Keratinocyte (primary cell): Measurements from ENCODE around the gene CD3D. TPM values are rescaled to one million over a fixed set of nuclear protein-coding genes. Genes with fewer than 3 reads are reported as not detected.

Source experiments
- DNase-seq: peaks from one replicate; pipeline ENCODE4 v3.0.0-alpha.2; 2011; ENCODE audit warnings: low read depth, missing footprints, low spot score
- FAIRE-seq: peaks from 2 replicates; lab custom pipeline; 2011; peaks lifted over from hg19 to GRCh38; lab: Jason Lieb, UNC
- H2AFZ ChIP-seq: 2 replicates; pipeline ENCODE4 v1.6.0; 2012; ENCODE audit warnings: low read length, control low read depth, inconsistent platforms; ENCODE audit not compliant: control insufficient read depth
- H3K27ac ChIP-seq: 2 replicates; pipeline ENCODE4 v1.5.1; 2011; ENCODE audit warnings: low read length; ENCODE audit not compliant: control insufficient read depth, insufficient read depth
- H3K27me3 ChIP-seq: 3 replicates; pipeline ENCODE4 v1.6.0; 2011; ENCODE audit warnings: low read length; ENCODE audit not compliant: control insufficient read depth, insufficient read depth; ENCODE audit errors: extremely low read depth
- H3K36me3 ChIP-seq, 2 experiments: 2 replicates in 1 of 2; 3 replicates in 1 of 2; pipeline ENCODE4 v1.5.1; 2011; ENCODE audit warnings: low read length in 2 of 2, mild to moderate bottlenecking in 1 of 2; ENCODE audit not compliant: control insufficient read depth in 2 of 2, insufficient read depth in 2 of 2; ENCODE audit errors: extremely low read depth in 1 of 2
- H3K4me1 ChIP-seq: 3 replicates; pipeline ENCODE4 v1.5.1; 2011; ENCODE audit warnings: low read length; ENCODE audit not compliant: control insufficient read depth, insufficient read depth; ENCODE audit errors: extremely low read depth
- H3K4me2 ChIP-seq: 3 replicates; pipeline ENCODE4 v1.6.0; 2011; ENCODE audit warnings: low read depth, low read length; ENCODE audit not compliant: control insufficient read depth, insufficient read depth; ENCODE audit errors: extremely low read depth
- H3K4me3 ChIP-seq, 3 experiments: fragments of 200-600 bp in 1 of 3; sonication (generic) in 1 of 3; 2 replicates in 2 of 3; 3 replicates in 1 of 3; pipeline ENCODE4 v1.5.1; 2011 to 2016; ENCODE audit warnings: low read length in 3 of 3, mild to moderate bottlenecking in 3 of 3, control low read depth in 2 of 3, inconsistent platforms in 1 of 3, low read depth in 1 of 3, mixed read lengths in 1 of 3, mixed run types in 1 of 3, moderate library complexity in 1 of 3; ENCODE audit not compliant: control insufficient read depth in 2 of 3, insufficient read depth in 2 of 3; ENCODE audit errors: extremely low read depth in 1 of 3
- H3K79me2 ChIP-seq: 2 replicates; pipeline ENCODE4 v1.6.0; 2012; ENCODE audit warnings: low read length; ENCODE audit not compliant: control insufficient read depth, insufficient read depth
- H3K9ac ChIP-seq: 3 replicates; pipeline ENCODE4 v1.6.0; 2011; ENCODE audit warnings: low read length; ENCODE audit not compliant: control insufficient read depth, insufficient read depth; ENCODE audit errors: extremely low read depth
- H3K9me1 ChIP-seq: 3 replicates; pipeline ENCODE4 v1.6.0; 2011; ENCODE audit warnings: low read length; ENCODE audit not compliant: control insufficient read depth, insufficient read depth; ENCODE audit errors: extremely low read depth
- H3K9me3 ChIP-seq: 2 replicates; pipeline ENCODE4 v1.5.1; 2012; ENCODE audit warnings: low read depth, low read length; ENCODE audit not compliant: control insufficient read depth
- H4K20me1 ChIP-seq: 3 replicates; pipeline ENCODE4 v1.6.0; 2011; ENCODE audit warnings: low read length; ENCODE audit not compliant: control insufficient read depth, insufficient read depth; ENCODE audit errors: extremely low read depth
- CTCF ChIP-seq, 3 experiments: IDR thresholded peaks in 1 of 3; conservative IDR thresholded peaks in 1 of 3; optimal IDR thresholded peaks in 1 of 3; 2 replicates in 2 of 3; 3 replicates in 1 of 3; pipeline versions ENCODE3 to v1.5.1; 2011; ENCODE audit warnings: low read length in 3 of 3, mild to moderate bottlenecking in 3 of 3, moderate library complexity in 2 of 3, control low read depth in 1 of 3, inconsistent platforms in 1 of 3; ENCODE audit not compliant: insufficient read depth in 2 of 3; ENCODE audit errors: extremely low read depth in 1 of 3
- EZH2 ChIP-seq: IDR thresholded peaks from one replicate; pipeline ENCODE4 v1.6.1; 2012; ENCODE audit warnings: inconsistent platforms, mild to moderate bottlenecking, low read length, moderate library complexity
- dilution Hi-C: fragments of 300-500 bp; cut with MboI; formaldehyde crosslinking; loops from one replicate; pipeline ENCODE4 v1.7.0; 2020; ENCODE audit warnings: low sequenced_read_pairs; ENCODE audit not compliant: extremely low pct_ligation_motif_present
- polyA plus RNA-seq, 5 experiments: library from polyadenylated mRNA; depleted of rRNA in 3 of 5; stranded (reverse) in 3 of 5; stranded (forward) in 1 of 5; unstranded in 1 of 5; fragments of >200 nt; gene quantifications; 1 replicate in 1 of 5; 2 replicates in 3 of 5; 3 replicates in 1 of 5; pipeline versions ENCODE4 v1.2.1 to v1.2.3, GENCODE V29; 2011 to 2012; ENCODE audit warnings: missing spikeins in 2 of 5, low read depth in 1 of 5, low replicate concordance in 1 of 5

The CD3D gene
- polyA plus RNA-seq, 1 donor (not counting 4 experiments of a cell fraction or from before 2014, with no cell fraction given) = not detected

- FAIRE-seq (no peak), DNase-seq (no peak)
- Histone ChIP-seq H4K20me1 (no peaks in the 10 kb centered on the region), H3K9me1 (no peaks in the 10 kb centered on the region), H3K9ac (no peak overlapping the region), H3K27me3 (peaks cover 9% of the 10 kb centered on the region), H2AFZ (no peak overlapping the region), H3K4me3 (no peak overlapping the region), H3K79me2 (no peaks in the 10 kb centered on the region), H3K4me1 (peaks cover 14% of the 10 kb centered on the region), H3K9me3 (no peaks in the 10 kb centered on the region), H3K4me2 (no peak overlapping the region), H3K27ac (no peak overlapping the region), H3K36me3 (no peaks in the 10 kb centered on the region)
- TF ChIP-seq CTCF (optimal IDR thresholded peaks at IDR 0.05 in 1 of 3, IDR thresholded peaks at IDR 0.05 in 1 of 3, conservative IDR thresholded peaks at IDR 0.05 in 1 of 3; ENCODE audit: extremely low read depth in 1 of 3, insufficient read depth in 2 of 3, low read length in 3 of 3) = no peak
- TF ChIP-seq EZH2 = no peak
- dilution Hi-C loops = no loop called here
Observed at GRCh38 chr11:118312328-118312727, 30.2 kb downstream of the CD3D start.

GRCh38 chr11:118311518-118311917 is 31.0 kb downstream of the CD3D start:
- Histone ChIP-seq H3K79me2 (no peaks in the 10 kb centered on the region), H2AFZ (no peak overlapping the region), H3K36me3 (no peaks in the 10 kb centered on the region), H3K27me3 (peaks cover 9% of the 10 kb centered on the region), H3K9me1 (no peaks in the 10 kb centered on the region), H3K4me2 (no peak overlapping the region), H3K27ac (no peak overlapping the region), H3K9me3 (no peaks in the 10 kb centered on the region), H4K20me1 (no peaks in the 10 kb centered on the region), H3K4me1 (peaks cover 6% of the 10 kb centered on the region), H3K9ac (no peak overlapping the region), H3K4me3 (no peak overlapping the region)
- FAIRE-seq (no peak), DNase-seq (no peak)
- TF ChIP-seq CTCF (optimal IDR thresholded peaks at IDR 0.05 in 1 of 3, IDR thresholded peaks at IDR 0.05 in 1 of 3, conservative IDR thresholded peaks at IDR 0.05 in 1 of 3; ENCODE audit: extremely low read depth in 1 of 3, insufficient read depth in 2 of 3, low read length in 3 of 3) (no peak), EZH2 (no peak)
- dilution Hi-C loops = no loop called here
